T-helper 17 cell (primary cell): ENCODE data around the gene NCK1. TPM values are rescaled to one million over a fixed set of nuclear protein-coding genes. Genes with fewer than 3 reads are reported as not detected.

Source experiments
- ATAC-seq: fragments of 150-1000 bp; cut with Tn5 transposase; 2 replicates; pipeline ENCODE4 v1.10.0; 2021; ENCODE audit warnings: mild to moderate bottlenecking, moderate library complexity
- DNase-seq, 3 donors: peaks; one replicate each; pipeline versions ENCODE4 v3.0.0 to v3.0.0-alpha.2; 2020 to 2021
- H3K9me3 ChIP-seq: one replicate; pipeline ENCODE4 v1.7.0; 2013; ENCODE audit warnings: low read length, mild to moderate bottlenecking; ENCODE audit not compliant: control insufficient read depth, poor library complexity, severe bottlenecking
- H3K27ac Mint-ChIP-seq: one replicate; pipeline ENCODE4 v1.8.0; 2022; ENCODE audit warnings: mild to moderate bottlenecking, moderate library complexity, mixed read lengths
- H3K27me3 Mint-ChIP-seq: one replicate; pipeline ENCODE4 v1.8.0; 2022; ENCODE audit warnings: mixed read lengths
- H3K36me3 Mint-ChIP-seq: one replicate; pipeline ENCODE4 v1.8.0; 2022; ENCODE audit warnings: low read depth, mixed read lengths
- H3K4me1 Mint-ChIP-seq: one replicate; pipeline ENCODE4 v1.8.0; 2022; ENCODE audit warnings: mild to moderate bottlenecking, mixed read lengths
- H3K4me3 Mint-ChIP-seq: one replicate; pipeline ENCODE4 v1.8.0; 2022; ENCODE audit warnings: mild to moderate bottlenecking, moderate library complexity, mixed read lengths
- total RNA-seq, 4 donors: library from RNA in 2 of 4; stranded (reverse) in 2 of 4; gene quantifications; one replicate each; pipeline ENCODE4 v1.2.3 and lab custom pipeline; 2022 to 2026

Gene NCK1
- total RNA-seq, 2 donors from 2014 or later, result 59.0 to 59.1 TPM

DNA sequence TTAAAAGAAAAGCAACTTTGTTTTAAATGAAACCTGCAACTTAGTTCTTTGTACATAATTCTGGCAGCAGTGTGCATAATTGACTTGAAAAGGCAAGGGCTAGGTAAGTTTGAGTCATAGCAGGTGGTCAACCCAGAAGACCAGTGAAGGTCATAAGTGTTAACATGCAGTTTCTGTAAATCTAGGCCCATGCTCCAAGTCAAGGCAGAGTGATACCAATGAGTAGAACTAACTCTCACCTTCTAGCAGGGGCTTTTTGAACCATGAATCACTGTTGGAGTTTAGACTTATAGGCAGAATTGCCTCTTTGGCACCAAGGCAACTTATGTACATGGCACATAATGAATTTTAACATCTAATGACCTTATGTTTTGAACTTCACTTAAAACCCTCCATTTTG, 66.2 kb downstream of the NCK1 start:
- no peak overlapping the region for H3K27ac Mint-ChIP-seq
- ATAC-seq, result no peak

DNA sequence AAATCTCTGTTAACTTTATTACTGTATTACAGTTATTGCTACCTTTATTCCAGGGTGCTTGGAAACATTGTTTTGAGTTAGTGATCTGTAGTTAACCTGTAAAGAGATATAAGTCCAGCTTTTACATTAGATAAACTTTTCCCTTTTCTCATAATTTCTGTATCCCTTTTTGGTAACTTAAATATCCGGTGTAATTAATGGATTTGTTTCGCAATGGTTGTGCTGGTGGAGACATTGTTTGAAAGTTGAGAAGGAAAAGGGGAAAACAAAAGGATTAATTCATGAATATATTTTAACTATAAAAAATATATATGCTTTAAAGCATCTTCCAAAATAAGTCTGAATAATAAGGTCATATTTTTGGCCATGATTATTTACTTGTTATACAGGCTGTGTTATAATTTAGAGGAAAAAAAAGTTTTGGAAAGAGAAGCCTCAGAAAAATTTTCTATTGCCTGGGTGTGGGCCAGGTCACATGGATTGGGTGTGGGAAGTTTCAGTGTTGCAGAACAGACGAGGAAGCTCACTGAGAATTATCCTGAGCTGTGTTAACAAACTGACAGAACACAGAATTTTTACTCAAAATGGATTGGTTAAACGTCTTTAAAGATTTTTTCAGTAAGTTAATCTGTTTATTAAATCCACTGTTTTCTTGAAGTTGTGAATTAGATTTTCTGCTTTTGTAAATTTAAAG, 68.1 kb downstream of the NCK1 start:
- Mint-ChIP-seq H3K27ac (peak overlapping the region; percentile 32), H3K4me1 (peaks cover 44% of the 10 kb centered on the region), H3K36me3 (peaks cover 4% of the 10 kb centered on the region), H3K27me3 (no peaks in the 10 kb centered on the region), H3K4me3 (no peak overlapping the region)
- ATAC-seq (no peak), DNase-seq (no peak)
- no peaks in the 10 kb centered on the region for H3K9me3 ChIP-seq

More for the DNA sequence above, 66.2 kb downstream of the NCK1 start:
- H3K9me3 ChIP-seq, result no peaks in the 10 kb centered on the region
- Mint-ChIP-seq H3K36me3 (peaks cover 2% of the 10 kb centered on the region), H3K4me3 (no peak overlapping the region), H3K4me1 (peaks cover 44% of the 10 kb centered on the region), H3K27me3 (no peaks in the 10 kb centered on the region)
- no peak for DNase-seq

DNA sequence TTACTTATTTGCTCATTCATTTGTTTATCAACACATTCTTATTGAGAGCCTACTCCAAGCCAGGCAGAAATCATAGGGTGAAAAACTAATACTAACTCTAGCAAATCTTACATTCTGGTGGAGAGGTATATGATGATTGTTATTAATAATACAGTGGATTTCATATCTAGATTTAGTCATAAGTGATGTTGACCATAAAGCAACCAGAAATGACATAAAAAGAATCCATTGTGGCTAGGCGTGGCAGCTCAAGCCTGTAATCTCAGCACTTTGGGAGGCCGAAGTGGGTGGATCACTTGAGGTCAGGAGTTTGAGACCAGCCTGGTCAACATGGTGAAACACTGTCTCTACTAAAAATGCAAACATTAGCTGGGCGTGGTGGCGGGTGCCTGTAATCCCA, 69.6 kb downstream of the NCK1 start:
- H3K9me3 ChIP-seq, result no peaks in the 10 kb centered on the region
- no peak overlapping the region for H3K4me3 Mint-ChIP-seq
- DNase-seq (no peak), ATAC-seq (no peak)
- H3K27me3 Mint-ChIP-seq, result no peaks in the 10 kb centered on the region
- peak overlapping the region; percentile 81 for H3K27ac Mint-ChIP-seq
- H3K4me1 Mint-ChIP-seq, result peaks cover 39% of the 10 kb centered on the region
- H3K36me3 Mint-ChIP-seq, result peaks cover 5% of the 10 kb centered on the region

DNA sequence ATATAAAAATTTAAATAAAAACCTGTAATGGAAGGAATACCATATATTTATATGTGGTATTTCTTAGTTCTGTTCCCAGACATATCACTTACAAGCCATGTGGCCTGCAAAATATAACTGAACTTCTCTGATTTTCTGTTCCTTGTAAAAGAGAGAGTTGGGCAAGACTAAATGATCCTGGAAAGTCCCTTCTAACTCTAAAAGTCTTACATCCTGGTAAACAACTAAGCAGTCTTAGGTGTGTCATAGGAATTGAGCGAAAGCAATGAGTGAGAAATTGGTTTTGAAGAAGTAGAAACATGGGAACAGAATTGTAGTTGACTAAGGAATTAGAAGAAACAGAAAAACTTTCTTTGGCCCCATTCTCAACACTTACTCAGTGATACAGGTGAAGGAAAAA, 70.5 kb downstream of the NCK1 start:
- Mint-ChIP-seq H3K36me3 (peaks cover 5% of the 10 kb centered on the region), H3K4me1 (peaks cover 36% of the 10 kb centered on the region), H3K27me3 (no peaks in the 10 kb centered on the region), H3K4me3 (no peak overlapping the region), H3K27ac (peak overlapping the region; percentile 81)
- H3K9me3 ChIP-seq, result no peaks in the 10 kb centered on the region
- ATAC-seq (peak; percentile 71), DNase-seq (no peak)

DNA sequence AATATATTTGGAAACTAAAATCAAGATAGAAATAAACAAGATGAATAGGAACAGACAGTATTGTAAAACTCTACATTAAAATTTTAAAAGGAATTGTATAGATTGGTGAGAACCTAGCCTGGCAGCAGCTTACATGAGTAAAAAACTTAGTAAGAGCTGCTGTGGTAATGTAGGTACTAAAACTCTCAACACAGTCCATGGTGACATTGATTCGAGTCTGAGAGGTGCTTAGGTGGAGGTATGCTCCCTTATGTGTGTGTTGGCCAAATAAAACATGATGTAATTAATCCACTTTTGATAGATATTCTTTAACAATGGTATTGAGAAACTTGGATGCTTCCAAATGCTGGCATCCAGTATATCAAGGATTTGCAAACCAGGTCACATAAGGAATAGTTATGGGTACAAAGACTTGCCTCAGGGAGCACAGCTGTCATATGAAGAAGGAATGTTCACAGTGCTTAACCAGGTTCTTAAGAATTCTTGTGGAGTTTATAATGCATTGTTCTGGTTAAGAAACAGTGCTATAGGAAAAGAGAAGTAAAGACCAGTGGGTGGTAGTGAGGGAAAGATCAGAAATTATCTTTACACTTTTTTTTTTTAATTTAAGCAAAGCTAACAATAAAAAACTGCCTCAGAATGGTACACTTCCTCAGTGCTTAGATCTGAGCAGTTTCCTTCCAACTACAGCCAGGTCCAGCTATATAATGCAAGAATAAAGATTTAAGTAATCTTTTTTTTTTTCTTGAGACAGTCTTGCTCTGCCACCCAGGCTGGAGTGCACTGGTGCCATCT, 71.2 kb downstream of the NCK1 start:
- no peak overlapping the region for H3K4me3 Mint-ChIP-seq

DNA sequence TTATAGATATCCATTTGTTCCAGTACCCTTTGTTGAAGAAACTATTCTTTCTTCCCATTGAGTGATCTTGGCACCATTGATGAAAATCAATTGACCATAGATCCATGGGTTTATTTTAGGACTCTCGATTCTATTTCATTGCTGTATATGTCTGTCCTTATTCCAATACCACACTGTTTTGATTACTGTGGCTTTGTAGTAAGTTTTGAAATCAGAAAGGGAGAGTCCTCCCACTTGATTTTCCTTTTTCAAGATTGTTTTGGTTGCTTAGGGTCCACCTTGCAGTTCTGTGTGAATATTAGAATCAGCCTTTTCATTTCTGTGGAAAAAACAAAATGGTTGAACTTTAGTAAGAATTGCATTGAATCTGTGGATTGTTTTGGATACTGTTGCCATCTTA, 75.2 kb downstream of the NCK1 start:
- H3K9me3 ChIP-seq, result no peaks in the 10 kb centered on the region
- Mint-ChIP-seq H3K36me3 (peaks cover 4% of the 10 kb centered on the region), H3K27ac (no peak overlapping the region), H3K4me1 (peaks cover 41% of the 10 kb centered on the region), H3K4me3 (no peak overlapping the region), H3K27me3 (no peaks in the 10 kb centered on the region)
- DNase-seq, result no peak
- no peak for ATAC-seq

More for the DNA sequence above, 71.2 kb downstream of the NCK1 start:
- peaks cover 5% of the 10 kb centered on the region for H3K36me3 Mint-ChIP-seq
- ATAC-seq (peak; percentile 49), DNase-seq (no peak)
- H3K27me3 Mint-ChIP-seq, result no peaks in the 10 kb centered on the region
- peak overlapping the region; percentile 81 for H3K27ac Mint-ChIP-seq
- no peaks in the 10 kb centered on the region for H3K9me3 ChIP-seq
- peaks cover 37% of the 10 kb centered on the region for H3K4me1 Mint-ChIP-seq

DNA sequence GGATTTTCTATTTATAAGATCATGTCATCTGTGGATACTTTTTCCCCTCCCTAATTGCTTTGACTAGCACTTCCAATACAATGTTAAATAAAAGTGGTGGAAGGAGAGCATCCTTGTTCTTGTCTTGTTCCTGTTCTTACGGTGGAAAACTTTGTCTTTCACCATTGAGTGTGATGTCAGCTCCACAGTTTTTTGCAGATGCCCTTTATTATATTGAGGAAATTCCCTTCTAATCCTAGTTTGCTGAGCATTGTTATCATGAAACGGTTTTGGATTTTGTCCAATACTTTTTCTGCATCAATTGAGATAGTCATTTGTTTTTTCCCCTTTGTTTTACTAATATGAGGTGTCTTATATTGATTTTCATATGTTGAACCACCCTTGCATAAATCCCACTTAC, 75.8 kb downstream of the NCK1 start:
- H3K27ac Mint-ChIP-seq, result no peak overlapping the region
- DNase-seq (no peak), ATAC-seq (no peak)
- H3K27me3 Mint-ChIP-seq, result no peaks in the 10 kb centered on the region
- H3K4me1 Mint-ChIP-seq, result peaks cover 43% of the 10 kb centered on the region
- H3K36me3 Mint-ChIP-seq, result peaks cover 4% of the 10 kb centered on the region
- H3K4me3 Mint-ChIP-seq, result no peak overlapping the region
- H3K9me3 ChIP-seq, result no peaks in the 10 kb centered on the region

DNA sequence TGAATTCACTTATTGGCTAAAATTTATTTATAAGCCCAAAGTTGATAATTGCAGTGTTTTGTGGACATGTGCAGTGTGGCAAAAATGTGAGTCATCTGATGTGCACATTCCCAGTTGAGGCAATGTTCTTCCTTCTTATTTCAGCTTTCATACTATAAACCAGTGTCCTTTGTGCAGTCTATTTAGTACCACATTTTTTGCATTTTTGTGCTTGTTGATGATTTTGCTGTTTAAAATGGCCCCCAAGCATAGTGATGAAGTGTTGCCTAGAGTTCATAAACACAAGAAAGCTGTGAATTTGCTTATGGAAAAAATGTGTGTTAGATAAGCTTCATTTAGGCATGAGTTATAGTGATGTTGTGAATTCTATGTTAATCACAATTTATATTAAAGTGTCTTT, 76.3 kb downstream of the NCK1 start:
- peaks cover 4% of the 10 kb centered on the region for H3K36me3 Mint-ChIP-seq
- no peaks in the 10 kb centered on the region for H3K9me3 ChIP-seq
- no peak overlapping the region for H3K4me3 Mint-ChIP-seq
- H3K27ac Mint-ChIP-seq, result no peak overlapping the region
- no peak for DNase-seq
- no peak for ATAC-seq
- H3K4me1 Mint-ChIP-seq, result peaks cover 43% of the 10 kb centered on the region
- no peaks in the 10 kb centered on the region for H3K27me3 Mint-ChIP-seq

DNA sequence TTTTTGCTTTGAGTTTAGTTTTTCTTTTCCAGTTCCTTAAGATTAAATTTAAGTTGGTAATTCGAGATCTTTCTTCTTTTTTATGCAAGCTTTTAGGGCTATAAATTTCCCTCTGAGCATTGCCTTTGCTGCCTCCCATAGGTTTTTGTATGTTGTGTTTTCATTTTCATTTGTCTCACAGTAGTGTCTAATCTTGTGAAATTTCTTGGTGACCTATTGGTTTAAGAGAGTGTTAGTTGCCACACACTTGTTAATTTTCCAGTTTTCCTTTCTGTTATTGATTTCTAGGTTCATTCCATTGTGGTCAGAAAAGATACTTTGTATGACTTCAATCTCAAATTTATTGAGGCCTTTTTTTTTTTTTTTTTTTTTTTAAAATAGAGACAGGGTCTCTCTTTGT, 77.5 kb downstream of the NCK1 start:
- ATAC-seq, result no peak
- H3K4me1 Mint-ChIP-seq, result peaks cover 44% of the 10 kb centered on the region
- no peaks in the 10 kb centered on the region for H3K9me3 ChIP-seq
- peak overlapping the region; percentile 72 for H3K4me3 Mint-ChIP-seq
- peak overlapping the region; percentile 85 for H3K27ac Mint-ChIP-seq
- no peaks in the 10 kb centered on the region for H3K27me3 Mint-ChIP-seq
- peaks cover 5% of the 10 kb centered on the region for H3K36me3 Mint-ChIP-seq
- no peak for DNase-seq

DNA sequence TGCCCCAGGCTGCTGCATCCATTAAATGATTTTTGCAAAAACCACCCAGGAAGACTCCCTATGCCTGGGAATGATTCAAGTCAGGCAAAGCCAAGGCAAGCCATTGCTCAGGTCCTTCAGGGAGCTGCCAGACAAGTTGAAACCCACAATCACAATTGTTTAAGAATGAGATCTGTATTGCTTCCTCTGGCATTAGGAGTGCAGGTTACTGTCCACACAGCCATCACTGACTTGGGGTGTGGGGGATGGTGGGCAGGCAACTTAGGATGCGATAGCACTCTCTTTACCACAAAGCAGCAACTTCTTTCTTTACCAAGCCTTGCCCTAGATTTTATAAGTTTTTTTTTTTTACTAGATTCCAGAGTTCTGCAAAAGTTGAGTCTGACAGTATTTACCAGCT, 80.8 kb downstream of the NCK1 start:
- H3K4me3 Mint-ChIP-seq, result peak overlapping the region; percentile 32
- peak; percentile 35 for ATAC-seq
- no peaks in the 10 kb centered on the region for H3K9me3 ChIP-seq
- DNase-seq, result no peak
- H3K36me3 Mint-ChIP-seq, result peaks cover 8% of the 10 kb centered on the region
- no peaks in the 10 kb centered on the region for H3K27me3 Mint-ChIP-seq
- H3K27ac Mint-ChIP-seq, result peak overlapping the region; percentile 45
- peaks cover 48% of the 10 kb centered on the region for H3K4me1 Mint-ChIP-seq

DNA sequence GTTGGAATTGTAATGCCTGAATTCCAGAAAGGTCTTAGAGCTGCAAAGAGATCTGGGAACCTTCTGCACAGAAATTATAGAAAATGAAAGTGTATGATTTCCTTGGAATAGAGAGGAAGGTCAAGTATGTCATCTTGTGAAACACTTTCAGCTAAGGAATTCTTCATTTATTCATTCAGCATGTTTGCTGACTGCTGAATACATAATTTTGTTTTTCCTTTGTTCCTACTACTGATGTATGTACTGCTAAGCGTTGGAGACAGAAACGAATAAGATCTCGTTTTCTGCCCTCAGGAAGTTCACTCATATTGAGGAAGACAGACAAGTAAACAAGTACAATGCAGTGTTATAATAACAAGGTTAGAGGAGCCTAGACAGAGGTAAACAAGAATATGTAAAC, 81.4 kb downstream of the NCK1 start:
- peak overlapping the region; percentile 32 for H3K4me3 Mint-ChIP-seq
- peaks cover 44% of the 10 kb centered on the region for H3K4me1 Mint-ChIP-seq
- H3K9me3 ChIP-seq, result no peaks in the 10 kb centered on the region
- H3K27me3 Mint-ChIP-seq, result no peaks in the 10 kb centered on the region
- peaks cover 9% of the 10 kb centered on the region for H3K36me3 Mint-ChIP-seq
- ATAC-seq (no peak), DNase-seq (no peak)
- H3K27ac Mint-ChIP-seq, result peak overlapping the region; percentile 45

DNA sequence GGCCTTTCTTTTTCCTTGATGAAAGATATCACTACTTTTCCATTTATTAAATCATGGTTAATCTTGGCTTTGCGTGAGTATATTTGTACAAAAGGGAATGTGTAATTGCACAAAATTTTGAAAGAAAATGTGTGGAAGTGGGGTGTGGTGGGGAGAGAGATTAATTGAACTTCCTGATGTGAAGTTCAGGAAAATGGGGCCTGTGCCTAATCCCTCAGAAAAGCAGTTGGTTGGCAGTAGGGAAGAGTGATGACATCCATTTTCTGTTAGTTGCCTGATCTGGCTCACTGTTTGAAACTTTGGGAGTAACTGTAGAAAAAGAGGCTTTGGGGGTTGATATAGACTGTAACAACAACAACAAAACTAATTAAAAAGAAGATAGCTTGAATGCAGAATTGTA, 85.0 kb downstream of the NCK1 start:
- Mint-ChIP-seq H3K36me3 (peaks cover 9% of the 10 kb centered on the region), H3K27me3 (no peaks in the 10 kb centered on the region), H3K27ac (peak overlapping the region; percentile 66), H3K4me1 (peaks cover 35% of the 10 kb centered on the region), H3K4me3 (no peak overlapping the region)
- DNase-seq, result no peak
- no peaks in the 10 kb centered on the region for H3K9me3 ChIP-seq
- no peak for ATAC-seq

DNA sequence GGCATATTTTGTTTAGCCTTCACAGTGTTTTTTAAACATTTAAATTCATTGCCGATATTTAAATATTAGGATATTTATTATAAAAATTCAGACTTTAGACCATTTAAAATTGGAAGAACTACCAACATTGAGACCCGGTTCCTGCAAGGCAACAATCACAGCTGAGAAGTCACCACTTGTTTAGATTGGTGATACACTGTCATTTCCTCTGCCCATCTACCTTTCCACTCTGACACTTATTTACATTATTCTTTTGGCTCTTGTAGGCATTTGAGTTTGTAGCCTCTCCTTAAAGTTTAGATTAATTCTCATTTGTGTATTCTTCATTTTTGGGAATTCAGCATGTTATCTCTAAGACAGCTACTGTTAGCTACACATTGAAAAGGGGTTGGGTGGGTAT, 85.5 kb downstream of the NCK1 start:
- DNase-seq (no peak), ATAC-seq (no peak)
- no peaks in the 10 kb centered on the region for H3K9me3 ChIP-seq
- peaks cover 31% of the 10 kb centered on the region for H3K4me1 Mint-ChIP-seq
- H3K4me3 Mint-ChIP-seq, result no peak overlapping the region
- peaks cover 9% of the 10 kb centered on the region for H3K36me3 Mint-ChIP-seq
- H3K27me3 Mint-ChIP-seq, result no peaks in the 10 kb centered on the region
- peak overlapping the region; percentile 66 for H3K27ac Mint-ChIP-seq

DNA sequence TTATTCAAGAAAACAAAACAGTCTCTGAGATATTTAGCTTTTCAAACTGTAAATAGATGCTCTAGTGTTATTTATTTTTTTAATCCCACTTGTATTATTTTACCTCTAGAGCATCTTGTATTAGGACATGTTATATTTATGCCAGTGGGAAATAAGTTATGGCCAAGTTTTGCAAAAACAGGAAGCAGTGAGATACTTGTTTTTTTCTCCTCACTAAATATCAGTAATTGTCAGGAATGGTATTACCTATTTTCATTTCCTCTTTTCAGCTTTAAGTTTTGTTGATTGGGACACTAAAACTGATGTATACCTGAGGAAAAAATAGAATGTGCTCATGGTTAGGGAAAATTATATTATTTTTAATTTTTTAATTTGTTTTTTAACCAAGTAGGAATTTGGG, 87.1 kb downstream of the NCK1 start:
- Mint-ChIP-seq H3K36me3 (peaks cover 7% of the 10 kb centered on the region), H3K27ac (no peak overlapping the region), H3K4me3 (no peak overlapping the region), H3K27me3 (no peaks in the 10 kb centered on the region), H3K4me1 (peaks cover 16% of the 10 kb centered on the region)
- DNase-seq (no peak), ATAC-seq (no peak)
- no peaks in the 10 kb centered on the region for H3K9me3 ChIP-seq
